Ishikawa (cell line): ENCODE data around the gene SLC25A6.

Experiments
- CEBPB ChIP-seq: IDR thresholded peaks from 2 replicates; pipeline ENCODE4 v1.6.1; 2012
- CREB1 ChIP-seq: IDR thresholded peaks from 2 replicates; pipeline ENCODE4 v1.6.1; 2012; ENCODE audit warnings: low read depth
- EGR1 ChIP-seq: IDR thresholded peaks from 2 replicates; pipeline ENCODE4 v1.6.1; 2012
- EP300 ChIP-seq: IDR thresholded peaks from 2 replicates; pipeline ENCODE4 v1.6.1; 2012; ENCODE audit warnings: borderline replicate concordance
- FOXM1 ChIP-seq: IDR thresholded peaks from 2 replicates; pipeline ENCODE4 v1.6.1; 2012; ENCODE audit warnings: low read depth, borderline replicate concordance
- NFIC ChIP-seq: IDR thresholded peaks from 2 replicates; pipeline ENCODE4 v1.6.1; 2012
- RAD21 ChIP-seq: IDR thresholded peaks from 2 replicates; pipeline ENCODE4 v1.6.1; 2012; ENCODE audit warnings: low read depth
- TAF1 ChIP-seq: IDR thresholded peaks from 2 replicates; pipeline ENCODE4 v1.6.1; 2012; ENCODE audit warnings: low read depth, mild to moderate bottlenecking
- TCF12 ChIP-seq: IDR thresholded peaks from 2 replicates; pipeline ENCODE4 v1.6.1; 2012; ENCODE audit warnings: low read depth
- TEAD4 ChIP-seq: IDR thresholded peaks from 2 replicates; pipeline ENCODE4 v1.6.1; 2012
- YY1 ChIP-seq: IDR thresholded peaks from 2 replicates; pipeline ENCODE4 v1.6.1; 2012; ENCODE audit warnings: low read depth
- ZBTB7A ChIP-seq: IDR thresholded peaks from 2 replicates; pipeline ENCODE4 v1.6.1; 2012; ENCODE audit warnings: low read depth
- TF ChIP-seq, protein P1 (sequence below): IDR thresholded peaks from 2 replicates; pipeline ENCODE4 v1.6.1; 2012
- TF ChIP-seq, protein P2 (sequence below): IDR thresholded peaks from 2 replicates; pipeline ENCODE4 v1.6.1; 2012
- TF ChIP-seq, protein P3 (sequence below): IDR thresholded peaks from 2 replicates; pipeline ENCODE4 v1.6.1; 2012; ENCODE audit warnings: low read depth, mild to moderate bottlenecking

Gene SLC25A6

DNA sequence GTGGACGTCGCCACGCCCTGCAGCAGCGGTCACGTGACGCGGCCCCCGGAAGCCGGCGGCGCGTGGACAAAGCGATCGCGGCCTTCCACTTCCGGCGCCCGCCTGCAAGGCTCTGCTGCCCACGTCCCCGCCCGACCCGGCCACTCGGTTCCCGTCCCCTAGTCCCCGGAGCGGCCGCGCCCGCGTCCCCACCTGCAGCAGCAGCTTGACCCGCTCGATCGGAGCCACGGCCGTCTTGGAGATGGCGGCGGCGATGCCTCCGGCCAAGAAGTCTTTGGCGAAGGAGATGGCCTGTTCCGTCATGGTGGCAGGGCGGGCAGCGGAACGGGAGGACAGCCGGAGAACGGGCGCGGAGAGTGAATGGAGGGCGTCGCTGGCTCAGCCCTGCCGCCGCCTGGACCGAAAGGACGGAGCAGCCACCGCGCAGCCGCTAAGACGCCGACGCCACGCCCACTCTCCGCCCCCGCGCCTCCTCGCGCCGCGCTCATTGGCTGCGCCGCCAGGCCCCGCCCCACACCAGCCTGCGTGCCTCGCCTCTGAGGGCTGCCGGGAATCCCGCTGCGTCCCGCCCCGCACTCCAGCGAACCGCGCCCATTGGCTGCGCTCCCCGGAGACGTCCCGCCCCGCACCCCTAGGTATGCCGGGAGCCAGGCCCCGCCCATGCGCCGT lies at the start of gene SLC25A6:
TSS of gene SLC25A6 (minus strand) at position 407 of the 669 bp plus-strand sequence. CDS start at position 303, 104 bp downstream.
- TF ChIP-seq CREB1 (no peak), CEBPB (no peak), TAF1 (peak; percentile 54), YY1 (no peak), FOXM1 (no peak), EGR1 (peak; percentile 72), EP300 (0 out of 2 replicates have a peak, but pooled peaks have one; percentile 1), TEAD4 (no peak), RAD21 (no peak), TCF12 (0 out of 2 replicates have a peak, but pooled peaks have one; percentile 15), NFIC (no peak), ZBTB7A (no peak)
- TF ChIP-seq, protein P1, sequence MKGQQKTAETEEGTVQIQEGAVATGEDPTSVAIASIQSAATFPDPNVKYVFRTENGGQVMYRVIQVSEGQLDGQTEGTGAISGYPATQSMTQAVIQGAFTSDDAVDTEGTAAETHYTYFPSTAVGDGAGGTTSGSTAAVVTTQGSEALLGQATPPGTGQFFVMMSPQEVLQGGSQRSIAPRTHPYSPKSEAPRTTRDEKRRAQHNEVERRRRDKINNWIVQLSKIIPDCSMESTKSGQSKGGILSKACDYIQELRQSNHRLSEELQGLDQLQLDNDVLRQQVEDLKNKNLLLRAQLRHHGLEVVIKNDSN, result peak; percentile 97
- TF ChIP-seq, protein P2, sequence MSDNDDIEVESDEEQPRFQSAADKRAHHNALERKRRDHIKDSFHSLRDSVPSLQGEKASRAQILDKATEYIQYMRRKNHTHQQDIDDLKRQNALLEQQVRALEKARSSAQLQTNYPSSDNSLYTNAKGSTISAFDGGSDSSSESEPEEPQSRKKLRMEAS, result peak; percentile 39; the same call in 1 of the 2 replicates
- TF ChIP-seq, protein P3, sequence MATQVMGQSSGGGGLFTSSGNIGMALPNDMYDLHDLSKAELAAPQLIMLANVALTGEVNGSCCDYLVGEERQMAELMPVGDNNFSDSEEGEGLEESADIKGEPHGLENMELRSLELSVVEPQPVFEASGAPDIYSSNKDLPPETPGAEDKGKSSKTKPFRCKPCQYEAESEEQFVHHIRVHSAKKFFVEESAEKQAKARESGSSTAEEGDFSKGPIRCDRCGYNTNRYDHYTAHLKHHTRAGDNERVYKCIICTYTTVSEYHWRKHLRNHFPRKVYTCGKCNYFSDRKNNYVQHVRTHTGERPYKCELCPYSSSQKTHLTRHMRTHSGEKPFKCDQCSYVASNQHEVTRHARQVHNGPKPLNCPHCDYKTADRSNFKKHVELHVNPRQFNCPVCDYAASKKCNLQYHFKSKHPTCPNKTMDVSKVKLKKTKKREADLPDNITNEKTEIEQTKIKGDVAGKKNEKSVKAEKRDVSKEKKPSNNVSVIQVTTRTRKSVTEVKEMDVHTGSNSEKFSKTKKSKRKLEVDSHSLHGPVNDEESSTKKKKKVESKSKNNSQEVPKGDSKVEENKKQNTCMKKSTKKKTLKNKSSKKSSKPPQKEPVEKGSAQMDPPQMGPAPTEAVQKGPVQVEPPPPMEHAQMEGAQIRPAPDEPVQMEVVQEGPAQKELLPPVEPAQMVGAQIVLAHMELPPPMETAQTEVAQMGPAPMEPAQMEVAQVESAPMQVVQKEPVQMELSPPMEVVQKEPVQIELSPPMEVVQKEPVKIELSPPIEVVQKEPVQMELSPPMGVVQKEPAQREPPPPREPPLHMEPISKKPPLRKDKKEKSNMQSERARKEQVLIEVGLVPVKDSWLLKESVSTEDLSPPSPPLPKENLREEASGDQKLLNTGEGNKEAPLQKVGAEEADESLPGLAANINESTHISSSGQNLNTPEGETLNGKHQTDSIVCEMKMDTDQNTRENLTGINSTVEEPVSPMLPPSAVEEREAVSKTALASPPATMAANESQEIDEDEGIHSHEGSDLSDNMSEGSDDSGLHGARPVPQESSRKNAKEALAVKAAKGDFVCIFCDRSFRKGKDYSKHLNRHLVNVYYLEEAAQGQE, result no peak

DNA sequence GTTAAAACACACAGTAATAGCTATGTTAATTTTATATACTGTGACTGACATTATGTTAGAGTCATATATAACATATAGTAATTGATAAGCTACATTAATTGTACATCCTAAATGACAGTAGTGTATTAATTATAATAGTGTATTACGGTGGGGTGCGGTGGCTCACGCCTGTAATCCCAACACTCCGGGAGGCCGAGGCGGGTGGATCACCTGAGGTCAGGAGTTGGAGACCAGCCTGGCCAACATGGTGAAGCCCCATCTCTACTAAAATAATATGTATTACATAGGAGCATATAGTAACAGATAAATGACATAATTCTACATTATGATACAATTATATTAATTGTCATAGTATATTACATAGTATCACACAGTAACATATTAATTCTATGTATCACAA lies 48.6 kb upstream of the SLC25A6 start:
- TF ChIP-seq TCF12 (no peak), CEBPB (no peak), CREB1 (no peak), TEAD4 (no peak), ZBTB7A (no peak), RAD21 (no peak), FOXM1 (no peak), YY1 (no peak)
- TF ChIP-seq, protein P1, result no peak
- TF ChIP-seq, protein P3, result no peak

DNA sequence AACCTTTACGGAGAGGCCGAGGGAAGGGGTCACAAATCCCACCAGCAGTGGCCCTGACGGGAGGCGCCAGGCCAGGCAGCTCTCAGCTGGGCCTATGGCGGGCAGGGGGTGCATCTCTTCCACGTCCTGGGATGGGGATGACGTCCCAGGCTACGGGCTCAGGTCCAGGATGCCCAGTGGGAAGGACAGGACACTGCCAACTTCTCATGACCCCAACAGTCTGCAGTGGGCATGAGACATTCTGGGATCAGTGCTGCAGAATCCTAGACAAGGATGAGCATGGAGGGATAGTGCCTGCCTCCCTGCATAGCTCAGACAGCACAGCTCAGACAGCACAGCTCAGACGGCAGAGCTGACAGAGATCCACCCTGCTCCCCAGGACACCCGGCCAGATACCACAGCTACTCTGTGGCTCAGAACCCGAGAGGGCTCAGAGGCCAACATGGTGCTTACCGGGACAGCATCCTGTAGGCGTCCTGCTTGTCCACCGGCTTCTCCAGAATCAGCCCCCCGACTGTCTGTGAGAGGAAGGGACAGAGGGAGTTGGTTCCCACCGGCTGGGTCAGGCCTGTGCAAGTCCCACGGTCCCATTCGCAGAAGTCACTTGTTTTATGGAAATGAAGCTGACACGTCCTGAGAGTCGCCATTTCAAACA lies 43.5 kb upstream of the SLC25A6 start:
- no peak for TF ChIP-seq RAD21
- TF ChIP-seq NFIC, result no peak
- no peak for TF ChIP-seq TCF12
- TF ChIP-seq ZBTB7A, result no peak
- TF ChIP-seq, protein P3, result no peak
- no peak for TF ChIP-seq CREB1
- no peak for TF ChIP-seq FOXM1
- no peak for TF ChIP-seq EGR1
- TF ChIP-seq YY1, result no peak
- no peak for TF ChIP-seq CEBPB
- TF ChIP-seq, protein P1, result no peak
- TF ChIP-seq TAF1, result no peak
- TF ChIP-seq TEAD4, result no peak
- TF ChIP-seq, protein P2, result no peak
- TF ChIP-seq EP300, result no peak
